ENCODE data around the gene WDR93. TPM values are rescaled to one million over a fixed set of nuclear protein-coding genes. Genes with fewer than 3 reads are reported as not detected.

Gene WDR93
- total RNA-seq, 1 experiment from 2014 or later, result not detected

- H3K4ac ChIP-seq (ENCODE audit: low read depth, low read length), result no peak overlapping the region
- no peak overlapping the region for H4K8ac ChIP-seq (replicated peaks; ENCODE audit: insufficient read length, low read depth, low read length)
- TF ChIP-seq, protein P1, sequence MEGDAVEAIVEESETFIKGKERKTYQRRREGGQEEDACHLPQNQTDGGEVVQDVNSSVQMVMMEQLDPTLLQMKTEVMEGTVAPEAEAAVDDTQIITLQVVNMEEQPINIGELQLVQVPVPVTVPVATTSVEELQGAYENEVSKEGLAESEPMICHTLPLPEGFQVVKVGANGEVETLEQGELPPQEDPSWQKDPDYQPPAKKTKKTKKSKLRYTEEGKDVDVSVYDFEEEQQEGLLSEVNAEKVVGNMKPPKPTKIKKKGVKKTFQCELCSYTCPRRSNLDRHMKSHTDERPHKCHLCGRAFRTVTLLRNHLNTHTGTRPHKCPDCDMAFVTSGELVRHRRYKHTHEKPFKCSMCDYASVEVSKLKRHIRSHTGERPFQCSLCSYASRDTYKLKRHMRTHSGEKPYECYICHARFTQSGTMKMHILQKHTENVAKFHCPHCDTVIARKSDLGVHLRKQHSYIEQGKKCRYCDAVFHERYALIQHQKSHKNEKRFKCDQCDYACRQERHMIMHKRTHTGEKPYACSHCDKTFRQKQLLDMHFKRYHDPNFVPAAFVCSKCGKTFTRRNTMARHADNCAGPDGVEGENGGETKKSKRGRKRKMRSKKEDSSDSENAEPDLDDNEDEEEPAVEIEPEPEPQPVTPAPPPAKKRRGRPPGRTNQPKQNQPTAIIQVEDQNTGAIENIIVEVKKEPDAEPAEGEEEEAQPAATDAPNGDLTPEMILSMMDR (conservative IDR thresholded peaks at IDR 0.05), result no peak
- no peak overlapping the region for H2BK12ac ChIP-seq (ENCODE audit: insufficient read length, low read depth, low read length)
- H3K56ac ChIP-seq (ENCODE audit: insufficient read length, low read depth, low read length), result no peak overlapping the region
- no peaks in the 10 kb centered on the region for H3K23me2 ChIP-seq (ENCODE audit: insufficient read length, low read depth, low read length, poor library complexity, severe bottlenecking)
- no peak overlapping the region for H3K27ac ChIP-seq (ENCODE audit: insufficient read length, low read depth, low read length)
- no peak overlapping the region for H3K4me2 ChIP-seq (ENCODE audit: insufficient read depth, insufficient read length, low read length)
- no peak overlapping the region for H4K91ac ChIP-seq (ENCODE audit: insufficient read length, low read depth, low read length)
- H4K5ac ChIP-seq (ENCODE audit: insufficient read length, low read depth, low read length), result no peak overlapping the region
- H3T11ph ChIP-seq (ENCODE audit: low read length), result no peak overlapping the region
- no peak overlapping the region for H3K27ac Mint-ChIP-seq
- H3K9ac ChIP-seq (ENCODE audit: extremely low read depth, insufficient read length, low read length), result no peak overlapping the region
- no peak overlapping the region for H2BK120ac ChIP-seq (ENCODE audit: low read depth, low read length, poor library complexity, severe bottlenecking)
- no peak overlapping the region for H3K23ac ChIP-seq (ENCODE audit: insufficient read length, low read depth, low read length)
- H3K9me3 Mint-ChIP-seq, result no peaks in the 10 kb centered on the region
- no peaks in the 10 kb centered on the region for H3K79me1 ChIP-seq (ENCODE audit: insufficient read depth, low read depth, low read length, poor library complexity, severe bottlenecking)
- H3K79me2 ChIP-seq (ENCODE audit: insufficient read depth, low read length), result no peaks in the 10 kb centered on the region
- H3K27me3 Mint-ChIP-seq (ENCODE audit: low read depth), result peaks cover 4% of the 10 kb centered on the region; the same call in 1 of the 2 replicates
- no peak overlapping the region for H3K4me3 Mint-ChIP-seq
- H3K27me3 ChIP-seq (ENCODE audit: insufficient read depth, low read length), result no peaks in the 10 kb centered on the region
- no peaks in the 10 kb centered on the region for H3K4me1 ChIP-seq (ENCODE audit: insufficient read depth, low read length)
- no peak overlapping the region for H2AFZ ChIP-seq (ENCODE audit: low read length)
- H3K18ac ChIP-seq (ENCODE audit: insufficient read length, low read depth, low read length), result no peak overlapping the region
- no peak for DNase-seq
- H2BK5ac ChIP-seq (ENCODE audit: insufficient read length, low read length), result no peak overlapping the region
- no peaks in the 10 kb centered on the region for H3K4me1 Mint-ChIP-seq
- no peak overlapping the region for H2BK20ac ChIP-seq (ENCODE audit: low read depth, low read length, poor library complexity, severe bottlenecking)
- no peak overlapping the region for H2BK15ac ChIP-seq (ENCODE audit: low read depth, low read length)
- no peak overlapping the region for H2AK5ac ChIP-seq (ENCODE audit: insufficient read length, low read length)
- no peaks in the 10 kb centered on the region for H4K20me1 ChIP-seq (ENCODE audit: control insufficient read depth, insufficient read depth, insufficient read length)
- H3K14ac ChIP-seq (ENCODE audit: insufficient read depth, low read length), result no peak overlapping the region; the same call in 1 of the 2 replicates
- no CpG with 5 or more reads among the region's 16 CpGs for WGBS (ENCODE audit: extremely low coverage, insufficient read length, low lambda C conversion rate)
- no peaks in the 10 kb centered on the region for H3K9me3 ChIP-seq (ENCODE audit: control insufficient read depth, low read depth, low read length)
- H3K36me3 Mint-ChIP-seq (ENCODE audit: insufficient read depth in 1 of 3, low read depth in 3 of 3), result no peaks in the 10 kb centered on the region
These were observed 76.0 kb downstream of the WDR93 start for GRCh38 chr15:89766357-89767311.
